CD1c-positive myeloid dendritic cell (primary cell): Measurements from ENCODE around the gene IMPDH1.

Experiments
- DNase-seq: peaks from one replicate; pipeline ENCODE4 v3.0.0-alpha.2; 2016; ENCODE audit errors: extremely low spot score

IMPDH1 gene

GRCh38 chr7:128360359-128360678, 49.5 kb downstream of the IMPDH1 start:
- DNase-seq: no peak

DNA sequence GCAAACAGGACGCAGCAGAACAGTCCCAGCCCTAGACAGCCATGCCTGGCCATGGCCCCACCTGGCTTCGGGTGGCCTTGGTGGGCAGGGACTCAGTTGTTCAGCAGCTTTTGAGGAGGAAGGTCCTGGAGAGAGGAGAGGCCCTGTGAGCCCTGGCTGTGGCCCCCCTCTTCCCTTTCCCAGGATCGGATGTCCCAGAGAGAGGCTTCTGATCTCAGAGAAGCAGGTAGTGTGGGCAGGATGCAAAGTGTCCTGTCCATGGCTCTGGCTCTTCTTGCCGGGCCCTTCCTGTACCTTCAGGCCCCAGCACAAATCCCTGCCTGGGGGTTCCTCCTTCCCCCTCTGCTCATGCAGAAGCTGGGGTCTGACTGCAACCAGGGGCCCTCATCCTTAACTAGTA, 49.8 kb downstream of the IMPDH1 start:
- no peak for DNase-seq

- DNase-seq: no peak
These were observed 50.4 kb downstream of the IMPDH1 start for GRCh38 chr7:128359336-128359735.

DNA sequence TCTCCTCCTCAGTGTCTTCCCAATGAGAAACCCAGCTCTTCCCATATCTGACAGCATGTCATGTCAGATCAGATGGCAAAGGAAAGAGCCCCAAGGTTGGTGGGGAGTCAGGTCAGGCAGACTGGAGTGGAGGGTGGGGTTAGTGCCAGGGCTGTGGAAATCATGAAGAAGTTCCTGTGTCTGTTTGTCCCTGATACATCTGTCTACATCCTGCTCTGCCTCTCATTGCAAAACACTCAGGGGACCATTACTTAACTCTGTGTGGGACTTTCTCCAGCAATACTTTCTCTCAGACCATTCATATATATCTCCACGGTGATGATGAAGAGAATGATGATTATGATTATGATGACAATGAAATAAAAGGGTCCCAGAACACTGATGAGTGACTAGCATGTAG, 51.5 kb downstream of the IMPDH1 start:
- no peak for DNase-seq

- no peak for DNase-seq
These were observed 52.6 kb downstream of the IMPDH1 start for GRCh38 chr7:128357217-128357613.

DNA sequence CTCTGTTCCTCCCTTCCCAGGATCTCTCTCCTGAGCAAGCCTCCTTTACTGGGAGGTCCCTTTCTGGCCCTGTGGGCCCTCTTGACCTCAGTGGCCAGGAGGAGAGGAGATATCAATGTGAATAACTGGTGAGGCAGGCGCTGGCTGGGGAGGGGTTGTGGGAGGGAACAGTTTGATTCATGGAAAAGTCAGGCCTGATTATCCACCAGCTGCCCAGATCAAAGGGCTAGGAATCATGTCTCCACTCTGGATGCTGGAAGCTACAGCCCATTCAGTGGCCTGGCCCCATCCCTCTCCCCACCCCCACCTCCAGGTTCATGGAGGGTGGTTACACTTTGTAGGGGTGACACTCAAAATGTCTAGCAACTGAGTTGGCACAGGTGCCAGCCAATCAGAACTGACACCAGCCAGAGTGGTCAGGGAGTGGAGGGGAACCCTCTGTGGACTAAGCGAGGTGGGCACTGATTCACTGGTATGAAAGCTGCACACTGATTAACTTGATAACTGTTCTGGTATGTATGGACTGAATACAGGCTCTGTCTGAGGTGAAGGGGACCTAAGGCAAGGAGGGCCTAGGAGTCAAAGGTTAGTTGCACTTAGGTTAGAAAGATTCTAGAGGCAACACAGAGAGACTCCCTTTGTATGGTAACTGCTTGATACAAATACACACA, 53.1 kb downstream of the IMPDH1 start:
- DNase-seq: no peak

GRCh38 chr7:128353610-128354009, 56.2 kb downstream of the IMPDH1 start:
- DNase-seq: no peak

GRCh38 chr7:128353189-128353588, 56.6 kb downstream of the IMPDH1 start:
- no peak for DNase-seq

DNA sequence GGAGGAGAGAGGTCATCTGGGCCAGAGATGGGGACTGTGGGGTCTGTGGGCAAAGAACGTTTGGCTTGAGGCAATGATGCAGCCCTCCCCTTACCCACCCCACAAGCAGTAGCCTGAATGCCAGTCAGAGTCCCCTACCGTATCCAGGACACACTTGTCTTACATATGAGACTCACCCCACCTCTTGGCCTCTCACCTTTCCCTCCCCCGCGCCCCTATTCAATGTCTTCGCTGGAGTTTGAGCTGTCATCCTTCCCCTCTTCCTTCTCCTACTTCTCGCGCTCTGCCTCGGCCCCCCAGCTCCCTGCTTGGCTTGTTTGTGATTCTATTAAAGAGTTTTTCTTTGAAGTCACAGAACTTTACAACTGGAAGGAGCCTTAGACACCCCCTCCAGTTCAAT, 57.1 kb downstream of the IMPDH1 start:
- no peak for DNase-seq

- peak; percentile 59 for DNase-seq
These were observed 57.6 kb downstream of the IMPDH1 start for GRCh38 chr7:128352153-128352537.

DNA sequence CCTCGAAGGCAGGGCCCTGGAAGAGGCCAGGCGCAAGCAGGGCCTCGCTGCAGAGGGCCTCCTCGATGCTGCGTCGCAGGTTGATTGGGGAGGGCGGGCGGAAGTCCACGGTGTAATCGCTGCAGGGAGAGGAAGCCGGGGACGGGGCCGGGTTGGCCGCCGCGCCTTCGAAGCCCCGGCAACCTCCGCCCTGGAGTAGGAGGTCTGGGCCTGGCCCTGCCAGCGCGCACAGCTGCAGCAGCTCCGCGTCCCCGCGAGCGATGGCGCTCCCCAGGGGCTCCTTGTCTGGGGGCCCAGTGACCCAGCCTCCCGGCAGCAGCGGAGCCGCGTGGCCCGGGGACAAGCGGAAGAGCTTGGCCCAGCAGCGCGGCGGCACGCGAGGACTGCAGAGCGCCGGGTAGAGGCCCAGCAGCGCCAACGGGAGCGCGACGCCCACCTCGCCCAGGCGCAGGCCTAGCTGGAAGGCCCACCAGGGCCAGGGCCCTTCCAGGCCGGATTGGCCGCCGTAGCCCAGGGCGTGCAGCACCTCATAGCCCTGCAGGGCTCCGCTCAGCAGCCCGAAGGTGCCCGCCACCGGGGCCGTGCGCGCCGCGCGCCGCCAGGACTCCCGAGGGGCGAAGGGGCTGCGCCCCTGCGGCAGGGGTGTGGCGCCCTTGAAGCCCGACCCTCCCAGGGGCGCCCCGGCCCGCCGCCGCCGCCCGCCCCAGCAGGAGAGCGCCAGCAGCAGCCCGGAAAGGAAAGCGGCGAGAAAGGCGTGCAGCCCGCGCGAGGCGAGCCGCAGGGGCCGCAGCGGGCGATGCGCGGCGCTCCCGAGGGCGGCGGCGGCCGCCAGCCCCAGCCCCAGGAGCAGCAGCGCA, 58.3 kb downstream of the IMPDH1 start:
- no peak for DNase-seq

- DNase-seq: no peak
These were observed 59.0 kb downstream of the IMPDH1 start for GRCh38 chr7:128350708-128351295.

DNA sequence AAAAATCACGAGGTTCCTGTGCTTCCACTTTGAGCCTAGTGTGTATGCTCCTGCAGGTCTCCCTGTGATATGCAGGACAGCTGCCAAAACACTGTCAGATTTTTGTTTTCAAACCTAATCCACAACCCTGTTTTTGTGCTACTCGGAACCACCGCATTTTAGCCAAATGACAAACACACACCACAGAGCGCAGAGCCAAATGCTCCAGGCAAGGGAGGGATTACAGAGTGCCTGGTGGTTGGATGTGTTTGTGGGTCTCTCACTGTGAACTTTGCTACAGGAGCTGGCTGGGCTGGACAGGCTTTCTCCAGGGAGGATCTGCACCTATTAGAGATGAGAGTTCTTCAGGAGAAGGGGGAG, 60.3 kb downstream of the IMPDH1 start:
- no peak for DNase-seq

- DNase-seq: peak; percentile 54
These were observed 62.1 kb downstream of the IMPDH1 start for GRCh38 chr7:128347647-128348097.

- DNase-seq: no peak
These were observed 65.4 kb downstream of the IMPDH1 start for GRCh38 chr7:128344431-128344774.

DNA sequence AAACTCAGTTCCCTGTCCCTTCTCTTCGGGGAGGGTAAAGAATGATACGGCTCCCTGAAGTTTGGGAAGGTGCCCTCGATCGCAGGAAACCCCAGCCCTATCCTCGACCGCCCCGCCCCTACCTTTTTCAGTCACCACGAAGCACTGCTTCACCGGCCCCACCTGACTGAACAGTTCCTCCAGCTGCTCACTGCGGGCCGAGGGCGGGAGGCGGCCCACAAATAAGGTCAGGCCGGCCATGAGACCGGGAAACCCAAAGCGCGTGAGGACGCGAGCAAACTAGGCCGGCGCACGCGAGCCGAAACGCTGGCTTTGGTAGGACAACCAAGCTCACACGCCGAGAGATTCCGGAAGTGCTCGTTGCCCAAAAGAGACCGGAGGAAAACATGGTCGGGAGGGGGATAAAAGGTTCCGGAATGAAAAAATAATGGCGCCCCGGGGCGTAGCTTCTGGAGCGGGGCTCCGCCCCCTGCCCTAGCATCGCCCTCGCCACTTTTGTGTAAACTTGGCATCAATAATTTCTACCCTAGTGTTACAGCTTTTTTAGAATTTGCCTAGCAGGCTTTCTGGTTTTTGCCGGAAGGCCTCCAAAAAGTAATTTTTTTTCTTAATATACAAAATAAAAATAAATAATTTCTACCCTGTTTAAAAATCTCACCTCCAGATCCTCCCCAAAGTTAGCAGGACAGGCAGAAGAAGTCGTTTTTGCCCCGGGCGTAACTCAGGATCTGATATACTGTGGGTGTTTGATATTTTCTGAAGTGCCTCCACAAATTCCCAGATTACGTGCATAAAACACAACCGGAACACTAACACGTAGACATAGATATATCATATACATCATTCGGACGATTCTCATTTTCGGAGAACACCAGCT, 66.0 kb downstream of the IMPDH1 start, which contains the start of gene RBM28:
Gene RBM28, minus strand, starts transcription at position 355 of the 877 bp plus-strand sequence. Its CDS starts 115 bp downstream, at position 240.
- peak; percentile 97 for DNase-seq
